Activated gamma-delta T cell treated with anti-CD3 and anti-CD28 coated beads, Interleukin-2, amount 50 U/mL, for 16 hours (primary cell): ENCODE measurements around the gene CXCL17.
A peak's percentile ranks its signal among the peaks of the same experiment; 100 is the strongest.
"Not testable (repeated sequence)": the region's sequence is repeated elsewhere in the genome, so short reads cannot be mapped to it uniquely, and the experiment has no call there.

Source experiments
- DNase-seq: peaks from one replicate; pipeline ENCODE4 v3.0.0-alpha.2; 2020; ENCODE audit warnings: low read depth

The CXCL17 gene

DNA sequence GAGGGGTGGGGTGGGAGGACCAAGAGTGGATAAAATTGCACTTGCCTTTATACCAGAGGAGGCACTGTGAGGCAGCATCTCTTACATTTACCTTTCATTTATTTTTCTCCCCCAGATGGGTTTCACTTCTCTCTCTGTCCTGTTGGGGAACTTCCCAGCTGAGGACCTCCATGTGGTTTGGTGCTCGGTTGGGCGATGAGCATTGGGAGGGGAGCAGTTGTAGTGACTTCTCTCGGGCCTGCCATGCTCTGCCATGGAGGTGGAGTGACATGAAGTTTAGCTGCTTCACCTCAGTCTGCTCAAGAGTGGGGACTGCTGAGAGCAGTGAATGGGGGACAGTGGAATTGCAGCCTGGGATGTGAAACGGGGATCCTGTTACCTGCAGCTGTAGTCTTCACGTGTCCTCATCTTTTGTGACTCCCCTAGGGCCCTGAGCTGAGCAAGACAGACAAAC lies 23.1 kb upstream of the CXCL17 start:
- no peak for DNase-seq

DNA sequence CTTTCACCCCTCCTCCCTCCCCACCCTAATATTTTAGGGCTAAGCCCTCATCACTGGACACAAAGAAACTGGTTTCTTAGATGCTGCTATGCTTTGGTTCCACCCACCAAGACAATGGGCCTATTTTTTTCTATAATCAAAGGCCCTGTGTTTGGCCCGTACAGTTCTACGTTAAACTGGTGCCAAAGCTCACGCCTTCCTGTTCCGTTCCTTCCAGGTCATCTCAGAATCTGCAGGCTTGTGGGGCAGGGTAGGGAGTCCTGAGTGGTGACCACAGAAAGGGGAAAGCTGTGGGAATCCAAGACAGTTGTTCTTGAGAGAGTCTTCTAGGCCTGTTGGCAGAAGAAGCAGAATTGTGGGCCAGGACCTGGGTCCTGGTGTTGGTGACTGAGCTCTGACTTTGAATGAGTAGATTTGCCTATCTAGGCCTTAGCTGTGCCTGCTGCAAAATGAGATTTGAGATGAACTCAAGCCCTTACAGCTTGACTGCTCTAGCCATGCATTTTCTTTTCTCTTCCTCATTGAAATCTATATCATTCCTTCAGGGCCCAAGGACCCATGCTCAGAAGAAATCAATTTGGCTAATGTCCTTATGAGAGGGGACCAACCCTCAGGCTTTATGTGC lies 19.1 kb upstream of the CXCL17 start:
- no peak for DNase-seq

DNA sequence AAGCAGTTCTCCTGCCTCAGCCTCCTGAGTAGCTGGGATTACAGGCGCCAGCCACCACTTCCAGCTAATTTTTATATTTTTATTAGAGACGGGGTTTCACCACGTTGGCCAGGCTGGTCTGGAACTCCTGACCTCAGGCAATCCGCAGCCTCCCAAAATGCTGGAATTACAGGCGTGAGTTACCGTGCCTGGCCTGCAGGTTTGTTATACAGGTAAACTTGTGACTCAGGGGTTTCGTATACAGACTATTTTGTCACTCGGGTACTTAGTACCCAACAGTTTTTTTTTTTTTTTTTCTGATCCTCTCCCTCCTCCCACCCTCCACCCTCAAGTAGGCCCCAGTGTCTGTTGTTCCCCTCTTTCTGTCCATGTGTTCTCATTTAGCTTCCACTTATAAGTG lies 18.5 kb upstream of the CXCL17 start:
- DNase-seq = not testable (repeated sequence)

- no peak for DNase-seq
Observed at GRCh38 chr19:42459926-42460325, 17.2 kb upstream of the CXCL17 start.

- DNase-seq = no peak
Observed at GRCh38 chr19:42455621-42456081, 12.9 kb upstream of the CXCL17 start.

GRCh38 chr19:42455086-42455485 lies 12.3 kb upstream of the CXCL17 start:
- no peak for DNase-seq

- DNase-seq = no peak
Observed at GRCh38 chr19:42452590-42452989, 9.8 kb upstream of the CXCL17 start.

DNA sequence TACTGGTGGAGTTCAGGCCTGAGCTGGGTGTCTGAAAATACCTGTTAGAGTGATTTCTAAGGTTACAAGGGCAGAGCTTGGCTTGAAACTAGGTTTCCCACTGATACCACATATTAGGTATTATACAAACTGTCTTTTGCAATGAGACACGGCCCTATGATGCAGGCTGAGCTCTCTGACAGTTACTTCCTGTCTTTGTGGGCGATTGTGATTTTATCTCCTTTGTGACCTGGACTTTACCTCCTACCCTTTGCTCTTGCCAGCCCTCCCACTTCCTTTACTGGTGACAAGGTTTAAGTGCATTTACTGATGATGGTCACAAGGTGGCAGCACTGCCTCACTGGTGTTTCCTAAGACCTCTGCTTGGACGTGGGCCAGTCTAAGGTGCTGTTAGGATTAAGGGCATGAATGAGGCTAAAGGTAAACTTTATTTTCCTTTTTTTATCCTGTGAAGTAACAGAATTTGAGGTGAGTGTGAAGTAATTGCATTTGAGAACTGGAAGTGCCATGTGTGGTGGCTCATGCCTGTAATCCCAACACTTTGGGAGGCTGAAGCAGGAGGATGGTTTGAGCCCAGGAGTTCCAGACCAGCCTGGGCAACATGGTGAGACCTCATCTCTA lies 7.7 kb upstream of the CXCL17 start:
- peak; percentile 65 for DNase-seq

GRCh38 chr19:42448306-42448705 lies 5.6 kb upstream of the CXCL17 start:
- DNase-seq = not testable (repeated sequence)

- no peak for DNase-seq
Observed at GRCh38 chr19:42445948-42446347, 3.2 kb upstream of the CXCL17 start.

GRCh38 chr19:42443944-42444398 lies 1.2 kb upstream of the CXCL17 start:
- no peak for DNase-seq

DNA sequence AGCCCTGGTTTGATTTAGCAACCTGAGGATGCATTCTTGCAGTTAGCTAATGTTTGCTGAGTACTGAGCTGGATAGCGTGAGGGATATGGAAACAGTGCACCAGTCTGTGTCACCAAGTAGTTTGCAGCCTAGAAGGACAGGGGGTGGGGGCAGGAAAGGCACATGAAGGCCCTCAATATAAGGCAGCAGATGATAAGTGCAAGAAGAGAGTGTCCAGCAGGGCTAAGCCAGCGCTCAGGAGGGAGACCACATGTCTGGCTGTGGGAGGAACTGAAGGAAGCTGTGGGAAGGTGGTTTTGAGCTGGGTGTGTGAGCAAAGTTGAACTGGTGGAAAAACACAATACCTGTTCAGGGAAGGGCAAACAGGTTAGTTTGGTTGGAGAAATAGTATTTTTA lies 1.7 kb downstream of the CXCL17 start:
- no peak for DNase-seq

GRCh38 chr19:42440357-42441048 lies 2.2 kb downstream of the CXCL17 start:
- DNase-seq = peak; percentile 74

- DNase-seq = no peak
Observed at GRCh38 chr19:42436006-42436405, 6.7 kb downstream of the CXCL17 start.

- DNase-seq = no peak
Observed at GRCh38 chr19:42435316-42435715, 7.4 kb downstream of the CXCL17 start.

- peak; percentile 38 for DNase-seq
Observed at GRCh38 chr19:42433503-42434260, 9.1 kb downstream of the CXCL17 start.

GRCh38 chr19:42431486-42431885 lies 11.3 kb downstream of the CXCL17 start:
- DNase-seq = no peak

GRCh38 chr19:42428676-42429075 lies 14.1 kb downstream of the CXCL17 start:
- DNase-seq = no peak

GRCh38 chr19:42427313-42427712 lies 15.4 kb downstream of the CXCL17 start, which contains the start of gene LIPE:
TSS of gene LIPE (minus strand) at chr19:42427388. CDS start at chr19:42427149, 239 bp downstream.
- DNase-seq = no peak

DNA sequence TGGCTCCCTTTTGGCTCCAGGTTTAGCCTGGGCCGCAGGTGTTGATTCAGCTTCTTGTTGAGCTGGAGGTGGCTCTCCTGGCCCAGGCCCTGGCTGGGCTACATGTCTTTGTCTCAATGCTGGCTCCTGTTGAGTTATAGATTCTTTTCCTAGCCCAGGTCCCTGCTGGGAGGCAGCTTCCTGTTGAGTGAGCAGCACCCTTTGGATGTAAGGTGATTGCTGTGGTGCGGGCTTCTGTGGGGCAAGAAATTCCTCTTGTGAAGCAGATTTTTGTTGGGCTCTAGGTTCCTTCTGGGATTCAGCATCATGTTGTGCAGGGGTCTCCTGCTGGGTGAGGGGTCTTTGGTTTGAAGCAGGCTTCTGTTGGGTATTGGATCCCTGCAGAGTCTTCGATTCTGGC lies 16.1 kb downstream of the CXCL17 start:
- no peak for DNase-seq

- DNase-seq = no peak
Observed at GRCh38 chr19:42424712-42425131, 18.0 kb downstream of the CXCL17 start.

DNA sequence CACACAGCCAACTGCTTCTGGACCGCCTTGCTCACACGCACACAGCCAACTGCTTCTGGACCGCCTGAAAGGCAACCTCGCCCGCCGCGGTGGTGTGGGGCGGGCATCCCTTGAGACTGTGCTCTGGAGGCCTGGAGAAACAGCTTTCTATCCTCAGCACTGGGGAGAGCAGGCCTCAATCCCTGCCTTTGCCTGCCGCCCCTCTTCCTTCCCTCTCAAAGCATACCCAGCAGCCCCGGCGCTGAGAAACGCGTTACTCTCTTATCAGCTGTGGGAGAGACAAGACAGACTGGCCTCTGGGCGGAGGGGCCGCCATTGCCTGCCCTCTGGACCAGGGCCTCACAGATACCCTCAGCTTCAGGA lies 18.4 kb downstream of the CXCL17 start:
- no peak for DNase-seq
